GM08714 (cell line): ENCODE results near the gene RBM47.
"Not testable (repeated sequence)": the region's sequence is repeated elsewhere in the genome, so short reads cannot be mapped to it uniquely, and the experiment has no call there.

Experiments
- H3K4me3 ChIP-seq: fragments of 200-500 bp; sonication (Bioruptor generic); 2 replicates; pipeline ENCODE4 v1.5.1; 2014; ENCODE audit warnings: mild to moderate bottlenecking, low read length, inconsistent platforms
- ZNF274 ChIP-seq: IDR thresholded peaks from 2 replicates; pipeline ENCODE4 v1.6.1; 2012; ENCODE audit warnings: mild to moderate bottlenecking, low read depth, low read length

RBM47 gene

GRCh38 chr4:40526741-40527140 lies 102.9 kb downstream of the RBM47 start:
- TF ChIP-seq ZNF274 = no peak

GRCh38 chr4:40525752-40526598 lies 103.7 kb downstream of the RBM47 start:
- no peak overlapping the region for H3K4me3 ChIP-seq
- no peak for TF ChIP-seq ZNF274

More at GRCh38 chr4:40526741-40527140, 102.9 kb downstream of the RBM47 start:
- H3K4me3 ChIP-seq = no peak overlapping the region

- H3K4me3 ChIP-seq = no peak overlapping the region
- TF ChIP-seq ZNF274 = no peak
Measured at GRCh38 chr4:40524366-40525041, 105.2 kb downstream of the RBM47 start.

GRCh38 chr4:40523581-40523980 lies 106.1 kb downstream of the RBM47 start:
- no peak for TF ChIP-seq ZNF274
- no peak overlapping the region for H3K4me3 ChIP-seq

GRCh38 chr4:40521957-40522356 lies 107.7 kb downstream of the RBM47 start:
- no peak for TF ChIP-seq ZNF274

GRCh38 chr4:40520533-40520932 lies 109.1 kb downstream of the RBM47 start:
- TF ChIP-seq ZNF274 = no peak
- H3K4me3 ChIP-seq = no peak overlapping the region

More at GRCh38 chr4:40521957-40522356, 107.7 kb downstream of the RBM47 start:
- no peak overlapping the region for H3K4me3 ChIP-seq

GRCh38 chr4:40517081-40517480 lies 112.6 kb downstream of the RBM47 start:
- not testable (repeated sequence) for H3K4me3 ChIP-seq

- no peak for TF ChIP-seq ZNF274
- H3K4me3 ChIP-seq = no peak overlapping the region
Measured at GRCh38 chr4:40516651-40517050, 113.0 kb downstream of the RBM47 start.

- peak overlapping the region; percentile 52; the same call in 1 of the 2 replicates for H3K4me3 ChIP-seq
- TF ChIP-seq ZNF274 = no peak
Measured at GRCh38 chr4:40515398-40516293, 114.0 kb downstream of the RBM47 start.

- no peak for TF ChIP-seq ZNF274
- peak overlapping the region; percentile 52; the same call in 1 of the 2 replicates for H3K4me3 ChIP-seq
Measured at GRCh38 chr4:40515037-40515397, 114.6 kb downstream of the RBM47 start.

- no peak for TF ChIP-seq ZNF274
- H3K4me3 ChIP-seq = no peak overlapping the region
Measured at GRCh38 chr4:40514497-40514951, 115.1 kb downstream of the RBM47 start.

- no peak for TF ChIP-seq ZNF274
- H3K4me3 ChIP-seq = no peak overlapping the region
Measured at GRCh38 chr4:40511036-40511614, 118.5 kb downstream of the RBM47 start.

- TF ChIP-seq ZNF274 = no peak
- no peak overlapping the region for H3K4me3 ChIP-seq
Measured at GRCh38 chr4:40507977-40508376, 121.7 kb downstream of the RBM47 start.

- TF ChIP-seq ZNF274 = no peak
- no peak overlapping the region for H3K4me3 ChIP-seq
Measured at GRCh38 chr4:40506492-40506891, 123.2 kb downstream of the RBM47 start.
